Measurements from ENCODE around the gene GRP.

GRP gene

DNA sequence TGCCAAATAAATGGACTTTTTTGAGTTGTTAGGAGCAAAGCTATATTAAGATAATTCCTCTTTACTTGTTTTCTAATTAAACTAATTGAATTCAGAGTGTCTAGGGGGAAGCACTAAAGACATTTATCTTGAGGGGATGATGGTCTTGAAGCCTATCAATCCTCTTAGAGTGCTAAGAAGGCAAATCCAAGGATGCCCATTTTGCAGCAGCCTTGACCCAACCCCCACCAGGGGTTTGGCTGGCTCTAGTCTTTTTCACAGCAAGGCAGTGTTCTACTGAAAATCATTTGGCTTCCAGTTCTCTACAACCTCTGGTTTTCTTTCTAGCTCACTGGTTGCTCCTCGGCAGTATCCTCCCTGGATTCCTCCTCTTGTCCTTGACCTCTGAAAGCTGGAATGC lies 59.8 kb downstream of the GRP start:
- FAIRE-seq (no peak), DNase-seq (ENCODE audit: extremely low spot score, insufficient read length, low read depth) (no peak)

All from GM18507 (cell line).